Fibroblast of lung (primary cell): ENCODE data around the gene ERCC1. TPM values are rescaled to one million over a fixed set of nuclear protein-coding genes. Genes with fewer than 3 reads are reported as not detected.
A peak's percentile ranks its signal among the peaks of the same experiment; 100 is the strongest.

Experiments
- DNase-seq, 2 donors: peaks; one replicate each; pipeline versions ENCODE4 v3.0.0 to v3.0.0-alpha.2; 2010; ENCODE audit warnings: low read depth in 2 of 2
- H2AFZ ChIP-seq: 2 replicates; pipeline ENCODE4 v1.5.1; 2012; ENCODE audit warnings: low read length, control low read depth, inconsistent platforms
- H3K27ac ChIP-seq: 2 replicates; pipeline ENCODE4 v1.5.1; 2011; ENCODE audit warnings: low read length, control low read depth; ENCODE audit not compliant: insufficient read depth
- H3K27me3 ChIP-seq: 2 replicates; pipeline ENCODE4 v1.5.1; 2011; ENCODE audit warnings: mild to moderate bottlenecking, low read length; ENCODE audit not compliant: control insufficient read depth, insufficient read depth
- H3K36me3 ChIP-seq: 2 replicates; pipeline ENCODE4 v1.5.1; 2011; ENCODE audit warnings: low read length; ENCODE audit not compliant: control insufficient read depth, insufficient read depth
- H3K4me1 ChIP-seq: 2 replicates; pipeline ENCODE4 v1.5.1; 2011; ENCODE audit warnings: low read length; ENCODE audit not compliant: control insufficient read depth, insufficient read depth; ENCODE audit errors: extremely low read depth
- H3K4me2 ChIP-seq: 2 replicates; pipeline ENCODE4 v1.5.1; 2011; ENCODE audit warnings: low read length, control low read depth; ENCODE audit not compliant: insufficient read depth; ENCODE audit errors: extremely low read depth
- H3K4me3 ChIP-seq, 4 experiments: fragments of 200-600 bp in 1 of 4; sonication (generic) in 1 of 4; replicated peaks in 1 of 4; 2 replicates each; pipeline ENCODE4 v1.5.1; 2011 to 2016; ENCODE audit warnings: low read length in 4 of 4, low read depth in 3 of 4, mild to moderate bottlenecking in 3 of 4, control low read depth in 2 of 4, inconsistent platforms in 1 of 4, mixed read lengths in 1 of 4; ENCODE audit not compliant: insufficient read depth in 1 of 4; ENCODE audit errors: control extremely low read depth in 1 of 4
- H3K79me2 ChIP-seq: 2 replicates; pipeline ENCODE4 v1.5.1; 2012; ENCODE audit warnings: mild to moderate bottlenecking, low read length, inconsistent platforms; ENCODE audit not compliant: control insufficient read depth, insufficient read depth
- H3K9ac ChIP-seq: 2 replicates; pipeline ENCODE4 v1.5.1; 2011; ENCODE audit warnings: mild to moderate bottlenecking, low read length, control low read depth; ENCODE audit not compliant: insufficient read depth
- H3K9me3 ChIP-seq: 2 replicates; pipeline ENCODE4 v1.5.1; 2012; ENCODE audit warnings: low read depth, low read length; ENCODE audit not compliant: control insufficient read depth, insufficient read depth
- H4K20me1 ChIP-seq: 2 replicates; pipeline ENCODE4 v1.5.1; 2011; ENCODE audit warnings: low read length; ENCODE audit not compliant: control insufficient read depth, insufficient read depth; ENCODE audit errors: extremely low read depth
- EZH2 ChIP-seq: IDR thresholded peaks from 2 replicates; pipeline ENCODE4 v1.5.1; 2012; ENCODE audit warnings: low read length, control low read depth, mild to moderate bottlenecking; ENCODE audit errors: missing control alignments
- polyA plus RNA-seq, 2 donors: library from polyadenylated mRNA; depleted of rRNA in 1 of 2; stranded (reverse) in 1 of 2; unstranded in 1 of 2; fragments of >200 nt; gene quantifications; 2 replicates each; pipeline ENCODE4 v1.2.1, GENCODE V29; 2011 to 2012; ENCODE audit warnings: missing spikeins in 1 of 2
- total RNA-seq: library from RNA; depleted of rRNA; stranded (reverse); fragments of >200 nt; gene quantifications from 2 replicates; pipeline ENCODE4 v1.2.1, GENCODE V29; 2014
- TF ChIP-seq, protein P1 (sequence below), 2 donors: IDR thresholded peaks in 1 of 2; conservative IDR thresholded peaks in 1 of 2; 1 replicate in 1 of 2; 2 replicates in 1 of 2; pipeline ENCODE4 v1.5.1; 2011 to 2012; ENCODE audit warnings: low read length in 2 of 2, control low read depth in 1 of 2, inconsistent platforms in 1 of 2, low read depth in 1 of 2, mild to moderate bottlenecking in 1 of 2

ERCC1 gene
- total and polyA plus RNA-seq, 2 donors (not counting 1 experiment from before 2014, with no cell fraction given) = 49.3 to 81.1 TPM

- Histone ChIP-seq H3K79me2 (peaks cover 21% of the 10 kb centered on the region), H4K20me1 (no peaks in the 10 kb centered on the region), H2AFZ (peak overlapping the region; percentile 30), H3K36me3 (peaks cover 10% of the 10 kb centered on the region), H3K9ac (peak overlapping the region; percentile 59), H3K4me2 (peak overlapping the region; percentile 94), H3K9me3 (no peaks in the 10 kb centered on the region), H3K27me3 (no peaks in the 10 kb centered on the region), H3K4me3 (peak overlapping the region; percentile 62 to 90 (median 77)), H3K27ac (peak overlapping the region; percentile 98), H3K4me1 (peaks cover 21% of the 10 kb centered on the region)
- DNase-seq = no peak
- TF ChIP-seq, protein P1, sequence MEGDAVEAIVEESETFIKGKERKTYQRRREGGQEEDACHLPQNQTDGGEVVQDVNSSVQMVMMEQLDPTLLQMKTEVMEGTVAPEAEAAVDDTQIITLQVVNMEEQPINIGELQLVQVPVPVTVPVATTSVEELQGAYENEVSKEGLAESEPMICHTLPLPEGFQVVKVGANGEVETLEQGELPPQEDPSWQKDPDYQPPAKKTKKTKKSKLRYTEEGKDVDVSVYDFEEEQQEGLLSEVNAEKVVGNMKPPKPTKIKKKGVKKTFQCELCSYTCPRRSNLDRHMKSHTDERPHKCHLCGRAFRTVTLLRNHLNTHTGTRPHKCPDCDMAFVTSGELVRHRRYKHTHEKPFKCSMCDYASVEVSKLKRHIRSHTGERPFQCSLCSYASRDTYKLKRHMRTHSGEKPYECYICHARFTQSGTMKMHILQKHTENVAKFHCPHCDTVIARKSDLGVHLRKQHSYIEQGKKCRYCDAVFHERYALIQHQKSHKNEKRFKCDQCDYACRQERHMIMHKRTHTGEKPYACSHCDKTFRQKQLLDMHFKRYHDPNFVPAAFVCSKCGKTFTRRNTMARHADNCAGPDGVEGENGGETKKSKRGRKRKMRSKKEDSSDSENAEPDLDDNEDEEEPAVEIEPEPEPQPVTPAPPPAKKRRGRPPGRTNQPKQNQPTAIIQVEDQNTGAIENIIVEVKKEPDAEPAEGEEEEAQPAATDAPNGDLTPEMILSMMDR (conservative IDR thresholded peaks at IDR 0.05 in 1 of 2, IDR thresholded peaks at IDR 0.05 in 1 of 2; ENCODE audit: low read depth in 1 of 2, low read length in 2 of 2) = no peak
- TF ChIP-seq EZH2 = no peak
Observed at GRCh38 chr19:45423033-45423588, 606 bp downstream of the ERCC1 start.

DNA sequence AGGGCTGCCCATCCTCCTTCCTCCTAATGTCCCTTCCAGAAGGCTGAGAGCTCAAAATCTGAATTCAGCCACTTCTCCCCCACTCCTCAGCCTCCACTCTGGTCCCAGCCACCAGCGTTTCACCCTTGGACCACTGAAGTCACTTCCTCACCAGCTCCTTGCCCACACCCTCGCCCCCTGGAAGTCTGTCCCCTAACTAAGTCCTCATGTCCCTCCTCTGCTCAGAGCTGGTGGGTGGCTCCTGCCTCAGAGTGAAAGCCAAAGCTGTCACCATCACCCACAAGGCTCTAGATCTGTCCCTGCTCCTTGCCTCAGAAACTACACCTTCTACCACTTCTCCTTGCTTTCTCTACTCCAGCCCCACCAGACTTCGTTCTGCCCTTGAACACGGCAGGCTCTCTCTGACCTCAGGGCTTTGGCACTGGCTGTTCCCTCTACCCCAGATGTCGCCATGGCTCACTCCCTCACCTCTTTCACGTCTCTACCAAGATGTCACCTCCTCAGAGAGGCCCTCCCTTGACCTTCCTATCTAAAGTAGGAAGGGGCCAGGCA lies 1.7 kb downstream of the ERCC1 start:
- Histone ChIP-seq H3K4me1 (peaks cover 21% of the 10 kb centered on the region), H4K20me1 (no peaks in the 10 kb centered on the region), H2AFZ (no peak overlapping the region), H3K36me3 (peaks cover 12% of the 10 kb centered on the region), H3K4me3 (no peak overlapping the region), H3K9me3 (no peaks in the 10 kb centered on the region), H3K4me2 (peak overlapping the region; percentile 40), H3K27ac (no peak overlapping the region), H3K27me3 (no peaks in the 10 kb centered on the region), H3K9ac (no peak overlapping the region), H3K79me2 (peaks cover 21% of the 10 kb centered on the region)
- TF ChIP-seq, protein P1 (conservative IDR thresholded peaks at IDR 0.05 in 1 of 2, IDR thresholded peaks at IDR 0.05 in 1 of 2; ENCODE audit: low read depth in 1 of 2, low read length in 2 of 2) = no peak
- TF ChIP-seq EZH2 = no peak
- DNase-seq = no peak

- peaks cover 21% of the 10 kb centered on the region for H3K4me1 ChIP-seq
- H3K27me3 ChIP-seq = no peaks in the 10 kb centered on the region
- H3K4me2 ChIP-seq = no peak overlapping the region
- H3K9me3 ChIP-seq = no peaks in the 10 kb centered on the region
- H3K4me3 ChIP-seq = no peak overlapping the region
- DNase-seq = no peak
- H3K27ac ChIP-seq = no peak overlapping the region
- no peaks in the 10 kb centered on the region for H4K20me1 ChIP-seq
- TF ChIP-seq, protein P1 (conservative IDR thresholded peaks at IDR 0.05 in 1 of 2, IDR thresholded peaks at IDR 0.05 in 1 of 2; ENCODE audit: low read depth in 1 of 2, low read length in 2 of 2) = no peak
- TF ChIP-seq EZH2 = no peak
- peaks cover 12% of the 10 kb centered on the region for H3K36me3 ChIP-seq
- H3K79me2 ChIP-seq = peaks cover 21% of the 10 kb centered on the region
- no peak overlapping the region for H2AFZ ChIP-seq
- no peak overlapping the region for H3K9ac ChIP-seq
Observed at GRCh38 chr19:45420871-45421270, 2.8 kb downstream of the ERCC1 start.
